Measurements from ENCODE around the gene TUT4. TPM values are rescaled to one million over a fixed set of nuclear protein-coding genes. Genes with fewer than 3 reads are reported as not detected.

TUT4 gene
- polyA plus RNA-seq, 1 donor from 2014 or later: 84.1 TPM

- H2AFZ ChIP-seq (ENCODE audit: low read depth, low read length): no peak overlapping the region
These were observed 150.0 kb downstream of the TUT4 start for GRCh38 chr1:52402860-52403240.

DNA sequence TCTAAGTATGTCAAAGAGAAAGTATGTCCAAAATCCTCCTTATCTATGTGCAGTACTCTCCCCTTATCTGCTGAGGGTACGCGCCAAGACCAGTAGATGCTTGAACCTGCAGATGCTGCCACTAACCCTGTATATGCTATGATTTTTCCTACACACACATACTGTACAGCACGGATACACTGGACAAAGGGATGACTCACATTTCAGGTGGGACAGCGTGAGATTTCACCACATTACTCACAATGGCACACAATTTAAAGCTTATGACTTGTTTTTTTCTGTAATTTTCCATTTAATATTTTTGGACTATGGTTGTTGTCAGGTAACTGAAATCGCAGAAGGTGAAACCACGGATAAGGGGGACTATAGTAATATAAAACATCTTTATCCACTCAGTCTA lies 152.8 kb downstream of the TUT4 start:
- Histone ChIP-seq H3K9me2 (ENCODE audit: insufficient read depth, low read length) (no peaks in the 10 kb centered on the region), H3K9ac (ENCODE audit: low read length) (no peak overlapping the region), H3F3A (ENCODE audit: insufficient read depth, low read length, poor library complexity, severe bottlenecking) (no peaks in the 10 kb centered on the region), H3K27ac (ENCODE audit: low read length) (no peak overlapping the region), H3K9me3 (ENCODE audit: low read length) (no peaks in the 10 kb centered on the region), H4K20me1 (ENCODE audit: insufficient read depth) (no peaks in the 10 kb centered on the region), H3K4me3 (ENCODE audit: low read length) (no peak overlapping the region), H3K36me3 (ENCODE audit: insufficient read depth, low read length) (no peaks in the 10 kb centered on the region), H3K27me3 (ENCODE audit: insufficient read depth, low read depth, low read length) (no peaks in the 10 kb centered on the region), H3K79me2 (replicated peaks; ENCODE audit: insufficient read depth, low read length) (peaks cover 15% of the 10 kb centered on the region), H2AFZ (ENCODE audit: low read depth, low read length) (no peak overlapping the region), H3K4me2 (ENCODE audit: low read length) (no peak overlapping the region)
- TF ChIP-seq POLR2AphosphoS5 (IDR thresholded peaks at IDR 0.05) (no peak), MXI1 (conservative IDR thresholded peaks at IDR 0.05; ENCODE audit: poor library complexity, severe bottlenecking) (no peak), SMC3 (conservative IDR thresholded peaks at IDR 0.05; ENCODE audit: poor library complexity) (no peak), EZH2 (IDR thresholded peaks at IDR 0.05; ENCODE audit: borderline replicate concordance, insufficient read depth, low read length, poor library complexity, severe bottlenecking) (no peak), RAD21 (conservative IDR thresholded peaks at IDR 0.05) (no peak), TAF1 (IDR thresholded peaks at IDR 0.05; ENCODE audit: low read depth) (no peak), EP300 (conservative IDR thresholded peaks at IDR 0.05; ENCODE audit: poor library complexity, severe bottlenecking) (no peak)
- TF ChIP-seq, protein P1, sequence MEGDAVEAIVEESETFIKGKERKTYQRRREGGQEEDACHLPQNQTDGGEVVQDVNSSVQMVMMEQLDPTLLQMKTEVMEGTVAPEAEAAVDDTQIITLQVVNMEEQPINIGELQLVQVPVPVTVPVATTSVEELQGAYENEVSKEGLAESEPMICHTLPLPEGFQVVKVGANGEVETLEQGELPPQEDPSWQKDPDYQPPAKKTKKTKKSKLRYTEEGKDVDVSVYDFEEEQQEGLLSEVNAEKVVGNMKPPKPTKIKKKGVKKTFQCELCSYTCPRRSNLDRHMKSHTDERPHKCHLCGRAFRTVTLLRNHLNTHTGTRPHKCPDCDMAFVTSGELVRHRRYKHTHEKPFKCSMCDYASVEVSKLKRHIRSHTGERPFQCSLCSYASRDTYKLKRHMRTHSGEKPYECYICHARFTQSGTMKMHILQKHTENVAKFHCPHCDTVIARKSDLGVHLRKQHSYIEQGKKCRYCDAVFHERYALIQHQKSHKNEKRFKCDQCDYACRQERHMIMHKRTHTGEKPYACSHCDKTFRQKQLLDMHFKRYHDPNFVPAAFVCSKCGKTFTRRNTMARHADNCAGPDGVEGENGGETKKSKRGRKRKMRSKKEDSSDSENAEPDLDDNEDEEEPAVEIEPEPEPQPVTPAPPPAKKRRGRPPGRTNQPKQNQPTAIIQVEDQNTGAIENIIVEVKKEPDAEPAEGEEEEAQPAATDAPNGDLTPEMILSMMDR (IDR thresholded peaks at IDR 0.05; ENCODE audit: poor library complexity, severe bottlenecking): no peak
- TF ChIP-seq, protein P2, sequence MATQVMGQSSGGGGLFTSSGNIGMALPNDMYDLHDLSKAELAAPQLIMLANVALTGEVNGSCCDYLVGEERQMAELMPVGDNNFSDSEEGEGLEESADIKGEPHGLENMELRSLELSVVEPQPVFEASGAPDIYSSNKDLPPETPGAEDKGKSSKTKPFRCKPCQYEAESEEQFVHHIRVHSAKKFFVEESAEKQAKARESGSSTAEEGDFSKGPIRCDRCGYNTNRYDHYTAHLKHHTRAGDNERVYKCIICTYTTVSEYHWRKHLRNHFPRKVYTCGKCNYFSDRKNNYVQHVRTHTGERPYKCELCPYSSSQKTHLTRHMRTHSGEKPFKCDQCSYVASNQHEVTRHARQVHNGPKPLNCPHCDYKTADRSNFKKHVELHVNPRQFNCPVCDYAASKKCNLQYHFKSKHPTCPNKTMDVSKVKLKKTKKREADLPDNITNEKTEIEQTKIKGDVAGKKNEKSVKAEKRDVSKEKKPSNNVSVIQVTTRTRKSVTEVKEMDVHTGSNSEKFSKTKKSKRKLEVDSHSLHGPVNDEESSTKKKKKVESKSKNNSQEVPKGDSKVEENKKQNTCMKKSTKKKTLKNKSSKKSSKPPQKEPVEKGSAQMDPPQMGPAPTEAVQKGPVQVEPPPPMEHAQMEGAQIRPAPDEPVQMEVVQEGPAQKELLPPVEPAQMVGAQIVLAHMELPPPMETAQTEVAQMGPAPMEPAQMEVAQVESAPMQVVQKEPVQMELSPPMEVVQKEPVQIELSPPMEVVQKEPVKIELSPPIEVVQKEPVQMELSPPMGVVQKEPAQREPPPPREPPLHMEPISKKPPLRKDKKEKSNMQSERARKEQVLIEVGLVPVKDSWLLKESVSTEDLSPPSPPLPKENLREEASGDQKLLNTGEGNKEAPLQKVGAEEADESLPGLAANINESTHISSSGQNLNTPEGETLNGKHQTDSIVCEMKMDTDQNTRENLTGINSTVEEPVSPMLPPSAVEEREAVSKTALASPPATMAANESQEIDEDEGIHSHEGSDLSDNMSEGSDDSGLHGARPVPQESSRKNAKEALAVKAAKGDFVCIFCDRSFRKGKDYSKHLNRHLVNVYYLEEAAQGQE (IDR thresholded peaks at IDR 0.05; ENCODE audit: borderline replicate concordance): no peak

More at GRCh38 chr1:52402860-52403240, 150.0 kb downstream of the TUT4 start:
- Histone ChIP-seq H3K9ac (ENCODE audit: low read length) (no peak overlapping the region), H3K36me3 (ENCODE audit: insufficient read depth, low read length) (no peaks in the 10 kb centered on the region), H3K9me2 (ENCODE audit: insufficient read depth, low read length) (no peaks in the 10 kb centered on the region), H3K4me2 (ENCODE audit: low read length) (no peak overlapping the region), H3K79me2 (replicated peaks; ENCODE audit: insufficient read depth, low read length) (peaks cover 32% of the 10 kb centered on the region), H3K27me3 (ENCODE audit: insufficient read depth, low read depth, low read length) (no peaks in the 10 kb centered on the region), H4K20me1 (ENCODE audit: insufficient read depth) (no peaks in the 10 kb centered on the region), H3K27ac (ENCODE audit: low read length) (no peak overlapping the region), H3K4me3 (ENCODE audit: low read length) (no peak overlapping the region), H3K9me3 (ENCODE audit: low read length) (no peaks in the 10 kb centered on the region), H3F3A (ENCODE audit: insufficient read depth, low read length, poor library complexity, severe bottlenecking) (no peaks in the 10 kb centered on the region)
- no peak for TF ChIP-seq SMC3 (conservative IDR thresholded peaks at IDR 0.05; ENCODE audit: poor library complexity)
- TF ChIP-seq RAD21 (conservative IDR thresholded peaks at IDR 0.05): no peak
- TF ChIP-seq EZH2 (IDR thresholded peaks at IDR 0.05; ENCODE audit: borderline replicate concordance, insufficient read depth, low read length, poor library complexity, severe bottlenecking): no peak
- no peak for TF ChIP-seq POLR2AphosphoS5 (IDR thresholded peaks at IDR 0.05)
- TF ChIP-seq MXI1 (conservative IDR thresholded peaks at IDR 0.05; ENCODE audit: poor library complexity, severe bottlenecking): no peak
- TF ChIP-seq, protein P1 (IDR thresholded peaks at IDR 0.05; ENCODE audit: poor library complexity, severe bottlenecking): no peak
- no peak for TF ChIP-seq EP300 (conservative IDR thresholded peaks at IDR 0.05; ENCODE audit: poor library complexity, severe bottlenecking)
- no peak for TF ChIP-seq TAF1 (IDR thresholded peaks at IDR 0.05; ENCODE audit: low read depth)
- TF ChIP-seq, protein P2 (IDR thresholded peaks at IDR 0.05; ENCODE audit: borderline replicate concordance): no peak
